GM18505 (cell line): ENCODE results near the gene NUDCD3.

Experiments
- ATAC-seq: cut with Tn5 transposase; IDR thresholded peaks from one replicate; pipeline ENCODE4 v1.9.1; 2021; ENCODE audit not compliant: unreplicated experiment
- POLR2A ChIP-seq: IDR thresholded peaks from 4 replicates; pipeline ENCODE4 v1.6.1; 2011; ENCODE audit warnings: borderline replicate concordance; ENCODE audit not compliant: insufficient read depth, insufficient read length; ENCODE audit errors: extremely low read depth

Gene NUDCD3

GRCh38 chr7:44408596-44408995 is 81.9 kb downstream of the NUDCD3 start:
- no peak for TF ChIP-seq POLR2A
- no peak for ATAC-seq

- TF ChIP-seq POLR2A, result no peak
- ATAC-seq, result no peak
These were observed 86.7 kb downstream of the NUDCD3 start for GRCh38 chr7:44403775-44404174.

- ATAC-seq, result no peak
- no peak for TF ChIP-seq POLR2A
These were observed 87.2 kb downstream of the NUDCD3 start for GRCh38 chr7:44403176-44403759.

- no peak for TF ChIP-seq POLR2A
- no peak for ATAC-seq
These were observed 87.9 kb downstream of the NUDCD3 start for GRCh38 chr7:44402401-44403060.

GRCh38 chr7:44401692-44402091 is 88.8 kb downstream of the NUDCD3 start:
- no peak for TF ChIP-seq POLR2A
- no peak for ATAC-seq

- TF ChIP-seq POLR2A, result no peak
- ATAC-seq, result no peak
These were observed 90.4 kb downstream of the NUDCD3 start for GRCh38 chr7:44400033-44400511.

GRCh38 chr7:44398953-44399574 is 91.4 kb downstream of the NUDCD3 start:
- no peak for ATAC-seq
- TF ChIP-seq POLR2A, result no peak

- no peak for ATAC-seq
- TF ChIP-seq POLR2A, result no peak
These were observed 91.9 kb downstream of the NUDCD3 start for GRCh38 chr7:44398511-44398911.

GRCh38 chr7:44396931-44397545 is 93.4 kb downstream of the NUDCD3 start:
- no peak for TF ChIP-seq POLR2A
- no peak for ATAC-seq

GRCh38 chr7:44396496-44396895 is 94.0 kb downstream of the NUDCD3 start:
- TF ChIP-seq POLR2A, result no peak
- no peak for ATAC-seq

GRCh38 chr7:44395067-44395466 is 95.4 kb downstream of the NUDCD3 start:
- no peak for TF ChIP-seq POLR2A
- no peak for ATAC-seq

- TF ChIP-seq POLR2A, result no peak
- no peak for ATAC-seq
These were observed 95.8 kb downstream of the NUDCD3 start for GRCh38 chr7:44394636-44395035.

GRCh38 chr7:44394112-44394447 is 96.4 kb downstream of the NUDCD3 start:
- no peak for ATAC-seq
- TF ChIP-seq POLR2A, result no peak
